Skeletal muscle tissue (tissue), 4 donors: Measurements from ENCODE around the gene KLHL36. TPM values are rescaled to one million over a fixed set of nuclear protein-coding genes. Genes with fewer than 3 reads are reported as not detected.
A peak's percentile ranks its signal among the peaks of the same experiment; 100 is the strongest.
"Not testable (repeated sequence)": the region's sequence is repeated elsewhere in the genome, so short reads cannot be mapped to it uniquely, and the experiment has no call there.

Experiments
- H3K27ac ChIP-seq: one replicate; pipeline ENCODE4 v1.7.0; 2013; ENCODE audit warnings: mild to moderate bottlenecking, low read depth, low read length, inconsistent platforms
- H3K27me3 ChIP-seq, 3 donors: one replicate each; pipeline ENCODE4 v1.7.0; 2013; ENCODE audit warnings: low read length in 3 of 3; ENCODE audit not compliant: control insufficient read depth in 3 of 3, insufficient read depth in 3 of 3
- H3K36me3 ChIP-seq, 3 donors: one replicate each; pipeline ENCODE4 v1.7.0; 2013; ENCODE audit warnings: low read length in 3 of 3; ENCODE audit not compliant: control insufficient read depth in 3 of 3, insufficient read depth in 3 of 3
- H3K4me1 ChIP-seq, 3 donors: one replicate each; pipeline ENCODE4 v1.7.0; 2013; ENCODE audit warnings: low read length in 3 of 3, mild to moderate bottlenecking in 3 of 3; ENCODE audit not compliant: control insufficient read depth in 3 of 3, insufficient read depth in 3 of 3
- H3K4me3 ChIP-seq, 3 donors: one replicate each; pipeline ENCODE4 v1.7.0; 2013; ENCODE audit warnings: low read length in 3 of 3
- H3K9ac ChIP-seq, 3 donors: one replicate each; pipeline ENCODE4 v1.7.0; 2013; ENCODE audit warnings: low read length in 3 of 3, mild to moderate bottlenecking in 3 of 3, moderate library complexity in 2 of 3, low read depth in 1 of 3
- H3K9me3 ChIP-seq, 3 donors: one replicate each; pipeline ENCODE4 v1.7.0; 2013; ENCODE audit warnings: low read length in 3 of 3; ENCODE audit not compliant: control insufficient read depth in 3 of 3
- total RNA-seq: library from RNA; depleted of rRNA; stranded (reverse); fragments of >200 nt; gene quantifications from one replicate; pipeline ENCODE4 v1.2.3, GENCODE V29; 2014
- donor health status: Osteomylitis.

The KLHL36 gene
- total RNA-seq, 1 donor from 2014 or later: 23.0 TPM

GRCh38 chr16:84687715-84688114, 39.4 kb downstream of the KLHL36 start:
- Histone ChIP-seq H3K4me1 (no peaks in the 10 kb centered on the region), H3K27ac (no peak overlapping the region)

GRCh38 chr16:84688163-84688562, 39.9 kb downstream of the KLHL36 start:
- not testable (repeated sequence) for H3K9ac ChIP-seq, H3K36me3 ChIP-seq, H3K4me1 ChIP-seq, H3K9me3 ChIP-seq, H3K27me3 ChIP-seq, H3K4me3 ChIP-seq, H3K27ac ChIP-seq

More at GRCh38 chr16:84687715-84688114, 39.4 kb downstream of the KLHL36 start:
- no peak overlapping the region for H3K4me3 ChIP-seq
- H3K9me3 ChIP-seq: no peaks in the 10 kb centered on the region
- H3K9ac ChIP-seq: no peak overlapping the region
- peaks cover 0 to 6% (median 0%) of the 10 kb centered on the region in 3 donors for H3K27me3 ChIP-seq
- H3K36me3 ChIP-seq: no peaks in the 10 kb centered on the region

- H3K4me3 ChIP-seq: no peak overlapping the region
- H3K27me3 ChIP-seq: peaks cover 0 to 6% (median 0%) of the 10 kb centered on the region in 3 donors
Observed at GRCh38 chr16:84689111-84689510, 40.8 kb downstream of the KLHL36 start.

GRCh38 chr16:84690088-84690819, 41.9 kb downstream of the KLHL36 start:
- H3K9me3 ChIP-seq: no peaks in the 10 kb centered on the region
- H3K9ac ChIP-seq: no peak overlapping the region
- H3K36me3 ChIP-seq: no peaks in the 10 kb centered on the region
- H3K4me1 ChIP-seq: no peaks in the 10 kb centered on the region
- H3K27ac ChIP-seq: no peak overlapping the region
- no peaks in the 10 kb centered on the region for H3K27me3 ChIP-seq
- no peak overlapping the region for H3K4me3 ChIP-seq

More at GRCh38 chr16:84689111-84689510, 40.8 kb downstream of the KLHL36 start:
- Histone ChIP-seq H3K4me1 (no peaks in the 10 kb centered on the region), H3K27ac (no peak overlapping the region), H3K36me3 (no peaks in the 10 kb centered on the region), H3K9me3 (no peaks in the 10 kb centered on the region), H3K9ac (no peak overlapping the region)

- H3K27ac ChIP-seq: no peak overlapping the region
- H3K4me1 ChIP-seq: no peaks in the 10 kb centered on the region
- no peak overlapping the region for H3K9ac ChIP-seq
- no peak overlapping the region for H3K4me3 ChIP-seq
- H3K9me3 ChIP-seq: no peaks in the 10 kb centered on the region
- H3K36me3 ChIP-seq: no peaks in the 10 kb centered on the region
- no peaks in the 10 kb centered on the region for H3K27me3 ChIP-seq
Observed at GRCh38 chr16:84692451-84693214, 44.3 kb downstream of the KLHL36 start.

GRCh38 chr16:84693869-84694268, 45.6 kb downstream of the KLHL36 start:
- H3K27me3 ChIP-seq, H3K4me3 ChIP-seq, H3K9me3 ChIP-seq, H3K36me3 ChIP-seq, H3K9ac ChIP-seq, H3K27ac ChIP-seq, H3K4me1 ChIP-seq: not testable (repeated sequence)

- H3K27ac ChIP-seq: no peak overlapping the region
- H3K27me3 ChIP-seq: no peaks in the 10 kb centered on the region
- no peak overlapping the region for H3K9ac ChIP-seq
- peaks cover 4 to 6% (median 5%) of the 10 kb centered on the region in 3 donors for H3K4me1 ChIP-seq
- no peaks in the 10 kb centered on the region for H3K9me3 ChIP-seq
- H3K36me3 ChIP-seq: no peaks in the 10 kb centered on the region
- H3K4me3 ChIP-seq: no peak overlapping the region
Observed at GRCh38 chr16:84694980-84695379, 46.7 kb downstream of the KLHL36 start.

GRCh38 chr16:84699147-84699711, 50.9 kb downstream of the KLHL36 start:
- Histone ChIP-seq H3K4me1 (peaks cover 10 to 20% (median 11%) of the 10 kb centered on the region in 3 donors), H3K9me3 (no peaks in the 10 kb centered on the region), H3K27ac (no peak overlapping the region), H3K4me3 (peak overlapping the region; percentile 59 to 88 (median 69)), H3K36me3 (no peaks in the 10 kb centered on the region), H3K27me3 (no peaks in the 10 kb centered on the region), H3K9ac (peak overlapping the region; percentile 7 to 88 (median 73))

- Histone ChIP-seq H3K4me1 (peaks cover 16 to 25% (median 17%) of the 10 kb centered on the region in 3 donors), H3K27me3 (no peaks in the 10 kb centered on the region), H3K9me3 (no peaks in the 10 kb centered on the region), H3K9ac (peak within 1 kb of the TSS; percentile 76 to 88 (median 79)), H3K27ac (peak within 1 kb of the TSS; percentile 64), H3K4me3 (peak within 1 kb of the TSS; percentile 59 to 88 (median 85)), H3K36me3 (no peaks in the 10 kb centered on the region)
Observed at GRCh38 chr16:84699712-84700445, 51.6 kb downstream of the KLHL36 start, which contains the start of gene USP10. TSS of gene USP10 (plus strand) at chr16:84700000. CDS start at chr16:84700091, 91 bp downstream.
